Measurements from ENCODE around the gene ZNF74.

- TF ChIP-seq POLR2A (IDR thresholded peaks at IDR 0.05; ENCODE audit: low read depth, low read length) (no peak), TAF1 (IDR thresholded peaks at IDR 0.05; ENCODE audit: borderline replicate concordance, low read depth, low read length) (no peak)
These were observed 41.7 kb downstream of the ZNF74 start for GRCh38 chr22:20435436-20436306.

All from GM12892 (cell line).